Measurements from ENCODE around the gene DNTTIP2. TPM values are rescaled to one million over a fixed set of nuclear protein-coding genes. Genes with fewer than 3 reads are reported as not detected.
"Not testable (repeated sequence)": the region's sequence is repeated elsewhere in the genome, so short reads cannot be mapped to it uniquely, and the experiment has no call there.

DNTTIP2 gene
- total RNA-seq, 1 experiment from 2014 or later: 47.8 TPM

DNA sequence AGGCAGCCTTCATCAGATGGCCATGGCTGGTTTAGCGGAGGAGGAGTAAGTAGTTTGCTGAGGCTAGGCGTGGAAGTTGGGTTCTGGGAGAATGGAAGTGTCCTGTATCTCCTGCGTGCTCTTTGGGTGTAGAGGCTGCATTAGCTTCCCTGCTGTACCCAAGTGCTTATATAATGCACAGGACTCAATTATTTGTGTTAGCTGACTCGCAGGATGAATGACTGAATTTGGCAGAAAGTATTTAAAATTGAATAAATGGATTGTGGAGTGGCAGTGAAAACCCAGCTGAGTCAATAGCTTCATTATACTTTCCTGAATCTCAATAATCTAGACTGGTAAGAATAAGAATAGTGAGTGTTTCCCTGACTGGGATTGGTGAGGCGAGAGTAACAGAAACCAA, 13.8 kb downstream of the DNTTIP2 start:
- Histone ChIP-seq H3K27ac (ENCODE audit: low read length) (no peak overlapping the region), H3F3A (ENCODE audit: low read length, unreplicated experiment) (no peaks in the 10 kb centered on the region), H3K4me1 (ENCODE audit: insufficient read depth, low read length) (no peaks in the 10 kb centered on the region), H3K4me2 (ENCODE audit: low read length) (no peak overlapping the region), H3K36me3 (ENCODE audit: low read depth, low read length) (peaks cover 13% of the 10 kb centered on the region), H4K20me1 (ENCODE audit: low read length) (no peaks in the 10 kb centered on the region), H3K9me2 (replicated peaks; ENCODE audit: low read length) (no peaks in the 10 kb centered on the region), H3K27me3 (ENCODE audit: low read length) (no peaks in the 10 kb centered on the region), H2AFZ (ENCODE audit: low read length) (no peak overlapping the region), H3K9me3 (ENCODE audit: low read length) (no peaks in the 10 kb centered on the region), H3K9ac (ENCODE audit: low read length) (no peak overlapping the region), H3K4me3 (ENCODE audit: low read length) (no peak overlapping the region), H3K79me2 (ENCODE audit: low read length) (no peaks in the 10 kb centered on the region)
- TF ChIP-seq EZH2phosphoT487 (IDR thresholded peaks at IDR 0.05; ENCODE audit: borderline replicate concordance, low read length) (no peak), CTCF (conservative IDR thresholded peaks at IDR 0.05; ENCODE audit: low read depth, low read length) (no peak), EZH2 (IDR thresholded peaks at IDR 0.05; ENCODE audit: low read length, unreplicated experiment) (no peak)
- intact Hi-C loops (cut with micrococcal nuclease): no loop called here
- no TSS peak for BruUV-seq (replicated peaks)
- ChIA-PET POLR2A (ENCODE audit: unreplicated experiment) (no interaction called here), CTCF (no interaction called here)
- ATAC-seq (peak; percentile 58), DNase-seq (peak; percentile 37)

- intact Hi-C loops (cut with micrococcal nuclease): no loop called here
- Histone ChIP-seq H3K9me3 (ENCODE audit: low read length) (no peaks in the 10 kb centered on the region), H3F3A (ENCODE audit: low read length, unreplicated experiment) (no peaks in the 10 kb centered on the region), H3K27ac (ENCODE audit: low read length) (no peak overlapping the region), H3K4me2 (ENCODE audit: low read length) (no peak overlapping the region), H3K9ac (ENCODE audit: low read length) (no peak overlapping the region), H3K4me1 (ENCODE audit: insufficient read depth, low read length) (no peaks in the 10 kb centered on the region), H3K9me2 (replicated peaks; ENCODE audit: low read length) (no peaks in the 10 kb centered on the region), H3K27me3 (ENCODE audit: low read length) (no peaks in the 10 kb centered on the region), H2AFZ (ENCODE audit: low read length) (no peak overlapping the region), H4K20me1 (ENCODE audit: low read length) (no peaks in the 10 kb centered on the region), H3K79me2 (ENCODE audit: low read length) (no peaks in the 10 kb centered on the region), H3K36me3 (ENCODE audit: low read depth, low read length) (peaks cover 4% of the 10 kb centered on the region; the same call in 1 of the 2 replicates), H3K4me3 (ENCODE audit: low read length) (no peak overlapping the region)
- DNase-seq (no peak), ATAC-seq (no peak)
- TF ChIP-seq CTCF (conservative IDR thresholded peaks at IDR 0.05; ENCODE audit: low read depth, low read length) (no peak), EZH2 (IDR thresholded peaks at IDR 0.05; ENCODE audit: low read length, unreplicated experiment) (no peak), EZH2phosphoT487 (IDR thresholded peaks at IDR 0.05; ENCODE audit: borderline replicate concordance, low read length) (no peak)
- ChIA-PET CTCF (no interaction called here), POLR2A (ENCODE audit: unreplicated experiment) (no interaction called here)
- no TSS peak for BruUV-seq (replicated peaks)
Measured at GRCh38 chr1:93864175-93864574, 14.8 kb downstream of the DNTTIP2 start.

DNA sequence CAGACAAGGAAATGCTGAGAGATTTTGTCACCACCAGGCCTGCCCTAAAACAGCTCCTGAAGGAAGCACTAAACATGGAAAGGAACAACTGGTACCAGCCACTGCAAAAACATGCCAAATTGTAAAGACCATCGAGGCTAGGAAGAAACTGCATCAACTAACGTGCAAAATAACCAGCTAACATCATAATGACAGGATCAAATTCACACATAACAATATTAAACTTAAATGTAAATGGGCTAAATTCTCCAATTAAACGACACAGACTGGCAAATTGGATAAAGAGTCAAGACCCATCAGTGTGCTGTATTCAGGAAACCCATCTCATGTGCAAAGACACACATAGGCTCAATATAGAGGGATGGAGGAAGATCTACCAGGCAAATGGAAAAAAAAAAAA, 21.4 kb downstream of the DNTTIP2 start:
- H3K9ac ChIP-seq (ENCODE audit: low read length); H3K4me1 ChIP-seq (ENCODE audit: insufficient read depth, low read length); BruUV-seq (replicated peaks); ATAC-seq; H3K4me3 ChIP-seq (ENCODE audit: low read length); H3K36me3 ChIP-seq (ENCODE audit: low read depth, low read length); CTCF ChIA-PET; intact Hi-C loops (cut with micrococcal nuclease); H3K27me3 ChIP-seq (ENCODE audit: low read length); H3K9me3 ChIP-seq (ENCODE audit: low read length); H2AFZ ChIP-seq (ENCODE audit: low read length); H3K9me2 ChIP-seq (replicated peaks; ENCODE audit: low read length); H3K79me2 ChIP-seq (ENCODE audit: low read length); H3F3A ChIP-seq (ENCODE audit: low read length, unreplicated experiment); H3K4me2 ChIP-seq (ENCODE audit: low read length); H3K27ac ChIP-seq (ENCODE audit: low read length); H4K20me1 ChIP-seq (ENCODE audit: low read length); POLR2A ChIA-PET (ENCODE audit: unreplicated experiment); DNase-seq: not testable (repeated sequence)

- BruUV-seq (replicated peaks); CTCF ChIA-PET: not testable (repeated sequence)
Measured at GRCh38 chr1:93855983-93856382, 23.0 kb downstream of the DNTTIP2 start.

More at GRCh38 chr1:93855983-93856382, 23.0 kb downstream of the DNTTIP2 start:
- H3K9ac ChIP-seq (ENCODE audit: low read length); H3K4me2 ChIP-seq (ENCODE audit: low read length); POLR2A ChIA-PET (ENCODE audit: unreplicated experiment); H3K9me3 ChIP-seq (ENCODE audit: low read length); H4K20me1 ChIP-seq (ENCODE audit: low read length); H3K4me3 ChIP-seq (ENCODE audit: low read length); H2AFZ ChIP-seq (ENCODE audit: low read length); H3K27me3 ChIP-seq (ENCODE audit: low read length); intact Hi-C loops (cut with micrococcal nuclease); H3K36me3 ChIP-seq (ENCODE audit: low read depth, low read length); H3K27ac ChIP-seq (ENCODE audit: low read length); DNase-seq; H3K9me2 ChIP-seq (replicated peaks; ENCODE audit: low read length); H3K79me2 ChIP-seq (ENCODE audit: low read length); H3F3A ChIP-seq (ENCODE audit: low read length, unreplicated experiment); H3K4me1 ChIP-seq (ENCODE audit: insufficient read depth, low read length); ATAC-seq: not testable (repeated sequence)

Measured in PC-3 (cell line).